Activated CD8-positive, alpha-beta memory T cell treated with anti-CD3 and anti-CD28 coated beads for 4 hours (primary cell): Measurements from ENCODE around the gene ASTN2.

ENCODE experiments used
- DNase-seq, 2 donors: peaks; one replicate each; pipeline ENCODE4 v3.0.0-alpha.2; 2020; ENCODE audit warnings: low read depth in 2 of 2

The ASTN2 gene

DNA sequence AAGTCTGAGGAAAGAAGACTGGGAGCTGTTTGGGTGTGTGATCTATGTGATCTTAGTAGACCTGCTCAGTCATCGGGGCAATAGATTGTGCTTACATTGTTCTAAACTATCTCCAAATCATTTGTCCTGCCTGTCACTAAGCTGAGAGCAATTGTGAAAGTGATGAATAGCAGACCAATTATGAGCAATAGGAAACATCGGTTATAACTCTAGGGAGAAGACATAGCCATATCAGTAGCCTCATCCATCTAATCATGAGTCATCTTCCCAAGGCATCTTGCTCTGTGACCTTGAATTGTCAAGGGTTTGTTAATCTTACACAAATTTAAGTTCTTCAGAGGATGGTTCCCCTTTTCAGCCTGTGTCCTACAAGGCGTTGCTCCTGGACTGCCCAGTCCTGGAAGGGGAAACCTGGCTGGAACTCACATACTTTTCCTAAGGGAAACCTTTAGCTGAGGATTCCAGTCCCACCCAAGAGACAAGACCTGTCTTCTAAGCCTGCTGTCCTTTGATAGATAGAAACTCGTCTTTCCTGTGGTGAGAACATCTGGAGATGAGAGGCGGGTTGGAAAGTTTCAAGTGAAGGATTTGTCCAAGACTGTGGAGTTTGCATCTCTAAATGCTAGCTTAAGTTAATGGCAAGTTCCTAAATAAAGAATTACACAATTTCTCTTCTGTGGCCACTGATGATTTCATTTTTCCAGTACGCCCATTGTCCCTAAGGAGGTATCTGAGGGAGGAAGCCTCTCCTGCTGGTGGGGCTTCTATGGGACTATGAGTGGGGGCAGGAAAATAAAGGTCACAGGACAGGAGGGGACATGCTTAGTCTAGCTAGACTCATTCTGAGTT is 781.6 kb downstream of the ASTN2 start:
- no peak for DNase-seq

DNA sequence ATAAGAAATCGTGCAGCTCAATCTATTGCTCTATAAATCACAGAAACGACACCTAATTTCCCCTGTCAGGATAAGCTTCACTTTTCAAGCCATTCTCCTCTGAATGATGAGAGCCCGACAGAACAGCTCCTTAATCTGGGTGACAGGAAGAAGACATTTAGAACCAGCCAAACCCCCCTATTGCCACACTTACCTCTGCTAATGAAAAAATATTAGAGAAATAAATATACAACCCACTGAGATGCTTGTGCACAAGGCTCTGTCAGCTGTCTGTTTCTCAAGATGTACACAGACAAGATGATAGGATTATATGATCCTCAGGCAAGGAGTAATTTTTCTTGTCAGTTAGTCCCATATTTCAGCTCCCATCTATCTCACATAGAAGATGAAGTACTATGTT is 785.2 kb downstream of the ASTN2 start:
- DNase-seq: no peak

GRCh38 chr9:116628716-116629115 is 786.1 kb downstream of the ASTN2 start:
- no peak for DNase-seq

DNA sequence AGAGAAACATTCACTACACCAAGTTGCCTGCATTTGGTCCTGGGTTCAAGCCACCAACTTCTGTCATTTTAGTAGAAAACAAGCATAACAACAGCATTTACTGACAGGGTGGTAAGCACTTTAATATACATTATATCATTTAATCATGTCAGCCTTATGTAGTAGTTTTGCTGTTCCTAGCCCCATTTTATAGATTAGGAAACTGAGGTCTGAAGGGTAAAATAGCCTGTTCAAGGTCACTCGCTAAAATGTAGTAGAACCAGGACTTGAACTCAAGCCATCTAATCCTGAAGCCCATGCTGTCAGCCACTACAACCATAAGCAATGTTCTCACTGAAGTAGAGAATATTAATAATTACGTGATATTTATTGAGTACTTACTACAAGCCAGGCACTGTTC is 787.4 kb downstream of the ASTN2 start:
- no peak for DNase-seq

DNA sequence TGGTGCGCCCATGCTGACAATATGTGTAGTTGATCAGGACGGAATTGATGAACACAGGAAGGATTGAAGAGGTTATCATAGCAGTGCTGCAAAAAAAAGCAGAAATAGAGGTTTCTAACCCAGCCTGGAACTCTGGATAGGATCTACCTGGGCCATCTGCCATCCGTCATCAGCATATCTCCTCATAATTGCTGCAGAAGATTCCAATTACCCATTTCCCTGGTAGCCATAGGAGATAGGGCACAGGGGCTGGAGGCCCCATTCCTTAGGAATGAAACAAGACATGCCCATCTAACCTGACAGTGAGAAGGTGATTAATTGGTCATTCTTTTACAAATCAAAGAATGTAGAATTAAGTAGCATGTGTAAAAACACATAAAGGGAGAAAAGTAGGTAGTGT is 788.1 kb downstream of the ASTN2 start:
- no peak for DNase-seq

- DNase-seq: no peak
These were observed 791.1 kb downstream of the ASTN2 start for GRCh38 chr9:116623715-116624114.

DNA sequence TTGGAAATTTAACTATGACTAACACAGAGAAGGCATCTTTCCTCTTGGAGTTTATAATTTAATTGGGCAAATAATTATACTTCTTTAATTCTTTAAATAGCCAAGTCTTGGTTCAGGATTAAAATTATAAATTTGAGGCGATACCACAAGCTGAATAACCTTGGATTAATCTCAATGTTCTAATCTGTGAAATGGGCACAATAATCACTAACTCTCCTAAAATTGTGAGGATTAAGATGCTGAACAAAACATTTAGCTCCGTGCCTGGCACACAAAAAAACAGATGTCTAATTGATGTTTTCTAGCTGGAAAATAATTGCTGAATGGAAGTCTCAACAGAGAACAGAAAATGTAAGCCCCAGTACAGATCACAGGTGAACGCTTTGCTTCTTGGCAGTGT is 797.5 kb downstream of the ASTN2 start:
- no peak for DNase-seq

GRCh38 chr9:116616304-116616914 is 798.4 kb downstream of the ASTN2 start:
- no peak for DNase-seq

GRCh38 chr9:116608064-116608463 is 806.8 kb downstream of the ASTN2 start:
- DNase-seq: no peak

GRCh38 chr9:116605904-116606341 is 808.9 kb downstream of the ASTN2 start:
- no peak for DNase-seq

DNA sequence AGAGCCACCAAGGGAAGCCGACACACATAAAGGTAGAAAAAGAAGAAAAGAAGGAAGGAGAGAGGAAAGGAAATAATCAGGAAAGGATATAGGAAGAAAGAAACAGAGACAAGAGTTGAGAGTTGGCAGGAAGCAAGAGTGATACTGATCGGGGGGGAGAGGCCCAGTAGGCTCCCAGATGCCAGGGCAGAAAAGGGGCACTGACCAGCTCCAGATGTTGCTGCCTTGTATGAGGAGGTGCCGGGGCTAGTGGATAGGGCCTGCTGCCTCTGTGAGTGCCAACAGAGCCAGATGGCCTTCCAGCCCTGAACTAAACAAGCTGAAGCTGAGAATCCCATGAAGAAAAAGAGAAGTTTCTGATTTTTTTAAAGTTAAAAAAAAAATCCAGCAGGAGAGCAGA is 809.8 kb downstream of the ASTN2 start:
- no peak for DNase-seq

DNA sequence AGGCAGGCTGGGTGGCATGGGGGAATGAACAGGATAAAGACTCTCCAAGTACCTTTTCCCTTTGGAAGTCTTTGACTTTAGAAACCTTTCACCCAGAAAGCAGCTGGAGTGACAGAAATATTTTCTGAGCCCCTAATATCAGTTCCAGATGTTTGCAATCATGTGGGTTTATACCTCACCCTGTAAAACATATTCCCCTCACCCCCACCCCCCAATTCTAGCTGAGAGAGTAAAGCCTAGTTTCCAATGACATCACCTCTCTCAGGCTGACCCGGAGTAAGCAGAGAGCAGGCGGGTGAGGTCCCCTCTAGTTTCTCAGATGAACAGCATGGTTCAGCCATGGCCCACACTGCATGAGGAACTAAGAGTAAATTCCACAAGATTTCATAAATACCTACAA is 810.6 kb downstream of the ASTN2 start:
- DNase-seq: no peak

GRCh38 chr9:116599342-116599884 is 815.4 kb downstream of the ASTN2 start:
- DNase-seq: no peak

- DNase-seq: no peak
These were observed 818.2 kb downstream of the ASTN2 start for GRCh38 chr9:116596646-116597045.

DNA sequence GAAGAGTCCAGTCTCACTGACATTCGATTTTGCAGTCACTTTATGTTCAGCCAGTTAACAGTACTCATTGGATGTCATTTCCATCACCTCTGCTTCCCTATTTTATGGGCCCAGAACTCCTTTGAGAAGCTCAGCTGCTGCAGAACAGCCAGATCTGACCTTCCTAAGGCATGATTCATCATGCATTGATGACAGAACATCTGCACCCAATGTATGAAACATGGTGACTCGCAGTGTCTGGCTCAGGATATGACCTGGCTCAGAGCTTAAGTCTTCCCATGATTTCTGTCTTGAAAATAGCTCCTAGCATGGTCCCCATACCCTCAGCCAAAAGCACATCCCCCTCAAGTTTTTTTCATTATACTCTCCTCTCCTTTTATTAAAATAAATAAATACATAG is 820.3 kb downstream of the ASTN2 start:
- no peak for DNase-seq

DNA sequence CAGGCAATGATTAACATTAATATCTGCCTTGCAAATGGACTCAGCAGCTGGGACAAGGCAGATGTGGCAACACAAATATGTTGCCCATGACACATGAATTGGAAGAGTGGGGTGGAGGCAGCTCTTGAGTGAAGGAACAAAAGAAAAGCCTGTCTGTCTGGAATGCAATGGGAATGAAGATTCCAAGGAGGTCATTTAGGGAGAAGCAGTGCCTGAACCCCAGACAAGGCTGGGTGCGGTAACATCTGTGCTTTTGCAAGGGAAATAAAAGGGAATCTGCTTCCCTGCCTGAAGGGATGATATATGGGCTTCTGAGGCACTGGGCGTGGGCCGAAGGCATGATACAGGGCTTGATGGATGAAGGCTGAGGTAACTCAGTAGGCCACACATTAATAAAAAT is 821.9 kb downstream of the ASTN2 start:
- DNase-seq: no peak

GRCh38 chr9:116589392-116590354 is 825.2 kb downstream of the ASTN2 start:
- DNase-seq: no peak

DNA sequence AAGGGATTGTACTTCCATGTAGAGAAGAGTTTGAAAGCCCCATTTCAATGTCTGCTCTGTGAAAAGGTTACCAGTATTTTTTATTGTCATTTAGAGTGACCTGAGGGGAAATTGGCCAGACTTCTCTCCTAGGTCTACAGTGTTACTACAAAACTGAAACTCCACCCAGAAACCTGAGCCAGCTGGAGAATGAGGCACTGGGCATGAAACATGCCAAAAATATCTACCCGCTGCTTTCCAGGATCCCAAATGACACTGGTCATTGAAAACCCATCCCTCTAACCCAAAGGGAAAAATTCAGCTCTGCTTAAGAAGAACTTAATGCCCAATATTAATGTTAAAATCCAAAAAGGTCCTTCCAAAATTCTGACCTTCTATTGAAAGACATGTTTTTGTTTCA is 826.9 kb downstream of the ASTN2 start:
- DNase-seq: no peak

- no peak for DNase-seq
These were observed 829.0 kb downstream of the ASTN2 start for GRCh38 chr9:116585896-116586295.

DNA sequence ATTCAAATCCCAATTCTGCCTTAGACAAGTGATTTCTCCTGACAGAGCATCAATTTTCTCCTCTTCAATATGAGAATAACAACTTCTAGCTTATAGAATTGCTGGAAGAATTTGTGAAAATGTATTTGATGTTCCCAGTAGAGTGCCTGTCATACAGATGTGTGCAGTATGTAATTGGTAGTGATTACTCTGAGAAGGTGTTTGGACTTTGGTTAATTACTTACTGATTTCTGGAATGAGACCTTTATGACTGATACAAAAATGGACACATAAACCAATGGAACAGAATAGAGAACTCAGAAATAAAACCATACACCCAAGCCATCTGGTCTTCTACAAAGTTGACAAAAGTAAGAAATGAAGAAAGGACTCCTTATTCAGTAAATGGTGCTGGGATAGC is 829.7 kb downstream of the ASTN2 start:
- no peak for DNase-seq

- no peak for DNase-seq
These were observed 834.0 kb downstream of the ASTN2 start for GRCh38 chr9:116580853-116581252.

DNA sequence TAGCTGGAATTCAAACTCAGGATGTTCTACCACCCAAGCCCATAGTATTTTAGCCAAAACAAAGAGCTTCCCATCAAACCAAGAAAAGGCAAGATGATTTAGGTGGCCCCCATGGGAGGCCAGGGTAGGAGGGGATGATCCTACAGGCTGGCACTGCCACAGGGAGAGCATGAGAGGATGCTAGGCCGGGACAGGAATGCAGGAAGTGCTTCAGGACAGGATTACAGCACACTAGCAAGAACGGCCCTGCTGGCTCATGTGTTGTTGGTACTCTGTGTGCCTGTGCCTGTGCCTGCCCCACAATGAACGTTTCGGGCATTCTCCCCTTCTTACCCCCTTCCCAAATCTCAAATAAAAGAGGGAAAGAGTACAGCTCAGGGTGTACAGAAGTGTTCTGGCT is 838.5 kb downstream of the ASTN2 start:
- no peak for DNase-seq
